ENCODE data around the gene EZH1.

DNA sequence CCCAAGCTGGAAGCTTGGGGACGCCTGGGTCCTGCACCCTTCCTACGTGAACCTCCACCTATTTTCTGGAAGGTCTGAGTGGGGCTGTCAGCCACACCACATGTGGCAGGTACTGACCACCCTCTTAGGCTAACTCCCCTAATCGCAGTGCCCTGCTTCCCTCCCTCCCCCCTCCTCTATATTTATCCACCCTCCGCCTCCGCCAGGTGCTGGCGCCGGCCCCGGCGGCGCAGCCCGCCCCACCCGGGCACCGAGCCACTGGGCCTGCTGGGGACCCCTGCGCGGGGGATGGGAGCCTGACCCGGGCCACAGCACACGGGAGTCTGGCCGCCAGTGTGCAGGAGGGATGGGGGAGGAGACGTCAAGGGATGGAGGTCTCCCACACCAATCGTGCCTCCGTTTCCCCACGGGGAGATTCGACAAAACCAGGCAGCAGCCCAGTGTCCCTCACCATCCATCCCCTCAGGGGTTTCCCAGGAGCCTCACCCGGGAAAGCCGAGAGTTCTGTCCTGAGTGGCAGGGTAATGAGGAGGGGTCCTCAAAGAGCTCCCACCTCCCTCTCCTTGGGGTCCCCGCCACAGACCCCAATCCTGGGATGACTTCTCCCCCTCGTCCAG lies 69.4 kb downstream of the EZH1 start:
- TF ChIP-seq, protein P1, sequence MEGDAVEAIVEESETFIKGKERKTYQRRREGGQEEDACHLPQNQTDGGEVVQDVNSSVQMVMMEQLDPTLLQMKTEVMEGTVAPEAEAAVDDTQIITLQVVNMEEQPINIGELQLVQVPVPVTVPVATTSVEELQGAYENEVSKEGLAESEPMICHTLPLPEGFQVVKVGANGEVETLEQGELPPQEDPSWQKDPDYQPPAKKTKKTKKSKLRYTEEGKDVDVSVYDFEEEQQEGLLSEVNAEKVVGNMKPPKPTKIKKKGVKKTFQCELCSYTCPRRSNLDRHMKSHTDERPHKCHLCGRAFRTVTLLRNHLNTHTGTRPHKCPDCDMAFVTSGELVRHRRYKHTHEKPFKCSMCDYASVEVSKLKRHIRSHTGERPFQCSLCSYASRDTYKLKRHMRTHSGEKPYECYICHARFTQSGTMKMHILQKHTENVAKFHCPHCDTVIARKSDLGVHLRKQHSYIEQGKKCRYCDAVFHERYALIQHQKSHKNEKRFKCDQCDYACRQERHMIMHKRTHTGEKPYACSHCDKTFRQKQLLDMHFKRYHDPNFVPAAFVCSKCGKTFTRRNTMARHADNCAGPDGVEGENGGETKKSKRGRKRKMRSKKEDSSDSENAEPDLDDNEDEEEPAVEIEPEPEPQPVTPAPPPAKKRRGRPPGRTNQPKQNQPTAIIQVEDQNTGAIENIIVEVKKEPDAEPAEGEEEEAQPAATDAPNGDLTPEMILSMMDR (IDR thresholded peaks at IDR 0.05), result no peak
- TF ChIP-seq POLR2AphosphoS5 (IDR thresholded peaks at IDR 0.05) (no peak), POLR2A (IDR thresholded peaks at IDR 0.05) (no peak)

Data from upper lobe of left lung (tissue), 4 donors.